HG03469 (cell line): Measurements from ENCODE around the gene USF2.

ENCODE experiments used
- ATAC-seq: cut with Tn5 transposase; IDR thresholded peaks from one replicate; pipeline ENCODE4 v1.9.1; 2021; ENCODE audit warnings: mild to moderate bottlenecking, moderate library complexity, moderate number of reproducible peaks; ENCODE audit not compliant: unreplicated experiment

The USF2 gene

DNA sequence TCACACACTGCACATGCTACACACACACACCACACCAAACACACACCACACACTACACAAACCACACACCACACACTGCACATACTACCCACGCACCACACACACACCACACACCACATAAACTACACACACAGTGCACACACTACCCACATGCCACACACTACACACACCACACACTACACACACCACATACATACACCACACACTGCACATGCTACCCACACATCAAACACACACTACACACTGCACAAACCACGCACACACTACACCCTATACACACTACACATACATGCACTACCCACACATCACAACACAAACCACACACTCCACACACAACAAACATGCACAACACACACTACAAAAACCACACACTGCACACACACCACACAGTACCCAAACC, 29.2 kb downstream of the USF2 start:
- ATAC-seq, result no peak

DNA sequence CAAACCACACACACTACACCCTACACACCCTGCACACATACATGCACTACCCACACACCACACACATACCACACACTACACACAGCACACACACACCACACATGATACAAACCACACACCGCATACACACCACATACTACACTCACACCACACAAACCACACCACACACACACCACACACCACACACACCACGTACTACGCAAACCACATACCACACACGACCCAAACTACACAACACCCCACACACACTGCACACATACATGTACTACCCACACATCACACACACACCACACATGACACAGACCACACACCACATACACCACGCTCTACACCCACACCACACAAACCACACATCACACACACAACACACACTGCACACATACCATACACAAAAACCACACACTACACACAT, 29.8 kb downstream of the USF2 start:
- ATAC-seq, result no peak

- ATAC-seq, result no peak
Measured at GRCh38 chr19:35299523-35300338, 31.0 kb downstream of the USF2 start.

DNA sequence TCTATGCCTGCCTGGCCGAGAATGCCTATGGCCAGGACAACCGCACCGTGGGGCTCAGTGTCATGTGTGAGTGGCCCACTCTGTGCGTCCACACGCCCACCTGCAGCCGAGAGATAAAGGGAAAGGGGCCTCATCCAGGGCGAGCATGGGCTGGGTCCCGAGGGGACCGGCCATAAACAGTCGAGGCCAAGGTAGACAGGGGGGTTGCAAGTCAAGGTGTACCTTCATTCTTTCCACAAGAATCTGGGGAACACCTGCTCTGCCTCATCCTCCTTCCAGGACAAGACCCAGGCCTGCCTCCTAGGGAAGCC, 31.5 kb downstream of the USF2 start:
- no peak for ATAC-seq

DNA sequence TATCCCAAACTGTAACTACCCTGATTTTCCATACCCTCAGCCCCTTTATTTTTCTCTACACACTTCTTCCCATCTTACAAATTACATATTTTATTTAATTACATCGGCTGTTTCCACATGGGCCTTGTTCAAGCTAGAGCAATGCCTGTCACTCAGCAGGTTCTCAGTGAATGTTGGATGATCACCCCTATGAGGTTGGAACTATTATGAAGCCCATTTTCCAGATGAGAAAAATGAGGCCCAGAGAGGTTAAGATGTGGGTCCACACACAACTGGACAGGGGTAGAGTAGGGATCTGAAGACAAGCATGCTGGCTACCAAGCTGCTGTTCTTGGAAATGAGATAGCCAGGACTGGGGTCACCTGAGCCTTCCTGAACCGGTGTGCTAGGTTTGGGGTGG, 33.2 kb downstream of the USF2 start:
- no peak for ATAC-seq

DNA sequence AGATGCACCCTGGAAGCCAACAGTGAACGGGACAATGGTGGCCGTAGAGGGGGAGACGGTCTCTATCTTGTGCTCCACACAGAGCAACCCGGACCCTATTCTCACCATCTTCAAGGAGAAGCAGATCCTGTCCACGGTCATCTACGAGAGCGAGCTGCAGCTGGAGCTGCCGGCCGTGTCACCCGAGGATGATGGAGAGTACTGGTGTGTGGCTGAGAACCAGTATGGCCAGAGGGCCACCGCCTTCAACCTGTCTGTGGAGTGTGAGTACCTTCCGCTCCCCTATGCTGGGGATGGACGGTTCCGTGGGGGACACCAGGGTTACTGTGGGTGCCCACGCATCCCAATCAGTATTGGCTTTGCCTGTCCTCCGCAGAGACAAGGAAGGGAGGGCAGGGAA, 33.7 kb downstream of the USF2 start:
- ATAC-seq, result no peak

- ATAC-seq, result no peak
Measured at GRCh38 chr19:35303357-35303915, 34.7 kb downstream of the USF2 start.

DNA sequence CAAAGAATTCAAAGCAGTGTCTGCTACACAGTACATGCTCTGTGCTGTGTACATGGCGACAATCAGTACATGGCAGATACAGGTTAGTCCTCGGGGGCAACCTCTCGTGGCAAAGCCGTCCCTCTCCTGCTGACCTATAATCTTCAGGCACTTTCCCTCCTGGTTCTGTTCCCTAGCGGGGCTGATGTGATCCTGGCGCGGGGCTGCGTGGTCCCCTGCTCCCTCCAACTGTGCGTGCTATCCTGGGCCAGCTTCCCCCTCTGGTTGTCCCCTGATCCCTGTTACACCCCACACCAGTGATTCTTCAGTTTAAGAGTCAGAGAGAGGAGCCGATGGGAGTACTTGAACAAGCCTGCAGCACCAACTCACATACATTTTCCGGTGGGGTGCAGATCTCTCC, 35.3 kb downstream of the USF2 start:
- no peak for ATAC-seq

GRCh38 chr19:35305181-35305580, 36.4 kb downstream of the USF2 start:
- no peak for ATAC-seq

DNA sequence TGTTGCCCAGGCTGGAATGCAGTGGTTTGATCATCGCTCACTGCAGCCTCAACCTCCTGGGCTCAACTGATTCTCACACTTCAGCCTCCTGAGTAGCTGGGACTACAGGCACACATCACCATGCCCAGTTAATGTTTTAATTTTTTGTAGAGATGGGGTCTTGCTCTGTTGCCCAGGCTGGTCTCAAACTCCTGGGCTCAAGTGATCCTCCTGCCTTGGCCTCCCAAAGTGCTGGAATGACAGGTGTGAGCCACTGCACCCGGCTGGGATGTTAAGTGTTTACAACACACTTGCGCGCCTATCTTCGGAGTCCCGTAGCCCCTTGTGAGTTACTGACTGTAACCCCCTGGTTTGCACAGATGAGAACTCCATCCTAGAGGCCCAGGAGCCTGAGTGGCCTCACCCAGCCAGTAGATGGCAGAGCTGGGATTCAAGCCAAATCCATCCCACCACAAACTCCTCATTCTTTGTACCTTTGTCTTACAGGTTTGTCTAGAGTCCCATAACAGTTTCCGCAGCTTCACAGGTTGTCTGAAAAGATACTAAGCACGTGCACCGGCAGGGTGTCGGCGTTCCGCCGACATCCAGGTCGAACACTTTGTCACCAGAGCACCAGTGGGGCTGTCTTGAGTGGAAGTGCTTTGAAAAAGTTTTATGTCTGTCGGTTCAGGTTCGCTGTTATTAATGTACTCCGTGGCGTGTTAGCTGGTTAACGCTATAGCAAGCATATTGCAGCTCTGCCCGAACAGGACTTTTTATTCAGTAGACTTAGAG, 37.9 kb downstream of the USF2 start:
- ATAC-seq, result no peak

GRCh38 chr19:35307931-35308330, 39.2 kb downstream of the USF2 start:
- no peak for ATAC-seq

DNA sequence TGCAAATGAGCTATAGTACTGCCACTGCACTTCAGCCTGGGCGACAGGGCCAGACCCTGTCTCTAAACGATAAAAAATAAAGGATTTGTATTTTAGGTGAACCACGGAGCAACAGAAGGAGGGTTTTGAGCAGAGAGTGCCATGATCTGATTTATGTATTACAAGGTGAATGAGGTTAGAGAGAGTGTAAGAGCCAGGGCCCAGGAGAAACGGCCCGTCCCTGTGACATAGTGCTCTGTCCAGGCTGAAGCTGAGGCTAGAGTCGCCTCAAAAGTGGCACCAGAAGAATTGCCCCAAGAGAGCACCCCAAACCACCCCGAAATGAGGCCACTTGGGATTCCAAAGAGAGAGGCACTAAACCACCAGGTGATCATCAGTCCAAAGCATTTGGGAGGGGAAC, 40.1 kb downstream of the USF2 start:
- no peak for ATAC-seq

DNA sequence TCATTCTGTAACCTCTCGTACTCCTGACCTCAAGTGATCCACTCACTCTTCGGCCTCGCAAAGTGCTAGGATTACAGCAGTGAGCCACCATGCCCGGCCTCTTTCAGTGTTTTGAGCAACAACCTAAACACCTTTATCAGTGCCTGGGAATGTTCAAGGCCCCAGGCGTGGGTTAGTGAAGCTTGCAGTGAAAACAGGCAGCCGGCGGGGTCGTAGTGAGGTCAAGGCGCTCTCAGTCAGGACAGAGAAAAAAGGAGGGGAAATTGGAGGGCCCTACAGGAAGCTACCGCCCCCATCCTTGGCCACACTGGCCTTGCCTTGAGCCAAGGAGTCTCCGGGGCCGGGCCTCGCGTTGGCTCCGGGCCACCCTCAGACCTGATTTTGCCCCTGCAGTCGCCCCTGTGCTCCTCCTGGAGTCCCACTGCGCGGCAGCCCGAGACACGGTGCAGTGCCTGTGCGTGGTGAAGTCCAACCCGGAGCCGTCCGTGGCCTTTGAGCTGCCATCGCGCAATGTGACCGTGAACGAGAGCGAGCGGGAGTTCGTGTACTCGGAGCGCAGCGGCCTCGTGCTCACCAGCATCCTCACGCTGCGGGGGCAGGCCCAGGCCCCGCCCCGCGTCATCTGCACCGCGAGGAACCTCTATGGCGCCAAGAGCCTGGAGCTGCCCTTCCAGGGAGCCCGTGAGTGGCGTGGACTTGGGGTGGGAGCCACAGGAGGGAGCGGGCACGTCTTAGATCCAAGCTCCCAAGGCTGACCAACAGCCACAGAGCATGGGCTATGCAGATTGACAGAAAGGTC, 40.9 kb downstream of the USF2 start:
- ATAC-seq, result no peak

- no peak for ATAC-seq
Measured at GRCh38 chr19:35310331-35310730, 41.6 kb downstream of the USF2 start.

DNA sequence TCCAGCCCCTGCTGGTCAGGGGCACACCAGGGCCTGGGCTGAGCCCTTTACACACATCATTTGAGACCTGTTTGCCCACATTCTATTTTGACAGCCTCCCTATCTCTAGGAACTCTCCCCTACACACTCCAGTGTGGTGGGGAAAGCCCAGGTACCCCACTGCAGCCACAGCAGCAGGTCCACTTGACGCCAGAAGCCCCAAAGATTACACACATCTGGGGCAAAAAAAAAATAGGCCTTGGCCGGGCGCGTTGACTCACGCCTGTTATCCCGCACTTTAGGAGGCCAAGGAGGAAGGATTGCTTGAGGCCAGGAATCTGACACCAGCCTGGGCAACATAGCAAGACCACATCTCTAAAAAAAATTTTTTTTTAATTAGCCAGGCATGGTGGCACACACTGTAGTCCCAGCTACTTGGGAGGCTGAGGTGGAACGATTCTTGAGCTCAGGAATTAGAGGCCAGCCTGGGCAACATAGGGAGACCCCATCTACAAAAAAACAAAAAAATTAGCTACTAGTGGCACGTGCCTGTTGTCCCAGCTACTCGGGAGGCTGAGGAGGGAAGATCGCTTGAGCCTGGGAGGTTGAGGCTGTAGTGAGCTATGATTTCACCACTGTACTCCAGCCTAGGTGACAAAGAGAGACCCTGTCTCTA, 42.2 kb downstream of the USF2 start:
- no peak for ATAC-seq

GRCh38 chr19:35311901-35312665, 43.3 kb downstream of the USF2 start:
- ATAC-seq, result no peak

- no peak for ATAC-seq
Measured at GRCh38 chr19:35313587-35313986, 44.8 kb downstream of the USF2 start.

DNA sequence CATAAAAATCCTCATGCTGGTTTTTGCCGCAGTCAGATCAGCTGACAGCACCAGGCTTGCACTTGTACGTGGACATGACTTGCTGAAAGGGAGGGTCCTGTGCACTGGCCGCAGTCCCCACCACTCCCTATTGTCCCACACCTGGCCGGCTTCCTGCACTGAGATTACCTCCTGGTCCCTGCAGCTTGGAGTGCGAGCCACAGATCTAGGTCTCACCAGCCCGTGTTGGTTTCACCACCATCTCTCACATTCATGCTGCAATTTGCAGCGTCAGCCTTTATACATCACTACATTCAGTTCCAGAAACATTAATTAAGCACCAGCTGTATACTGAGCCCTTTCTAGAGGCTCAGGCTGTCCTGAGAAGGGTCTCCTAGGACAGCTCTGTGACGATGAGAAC, 45.3 kb downstream of the USF2 start:
- ATAC-seq, result no peak

- ATAC-seq, result no peak
Measured at GRCh38 chr19:35314858-35315470, 46.2 kb downstream of the USF2 start.

- ATAC-seq, result no peak
Measured at GRCh38 chr19:35315883-35316282, 47.1 kb downstream of the USF2 start.
